OCI-LY7 (cell line): ENCODE data around the gene PDE9A. TPM values are rescaled to one million over a fixed set of nuclear protein-coding genes. Genes with fewer than 3 reads are reported as not detected.

Experiments
- BruUV-seq: library from RNA; stranded (reverse); fragments of 400-500 nt; replicated peaks from 2 replicates; lab custom pipeline; 2021; lab: Mats Ljungman, UMichigan
- CTCF ChIA-PET: fragments of 300-600 bp; sonication (Branson Sonifier 250); formaldehyde crosslinking; loops from one replicate; lab custom pipeline; 2022; ENCODE audit warnings: antibody characterized with exemption; ENCODE audit not compliant: unreplicated experiment; lab: Charles Lee
- POLR2A ChIA-PET: fragments of 300-600 bp; sonication (Branson Sonifier 250); formaldehyde crosslinking; loops from one replicate; lab custom pipeline; 2022; ENCODE audit warnings: antibody characterized with exemption; lab: Charles Lee
- DNase-seq: peaks from one replicate; pipeline ENCODE4 v3.0.0-alpha.2; 2015; ENCODE audit warnings: low spot score
- H2AFZ ChIP-seq: fragments of 200-600 bp; sonication (generic), shearing (Covaris generic); 2 replicates; pipeline ENCODE4 v1.6.1; 2014; ENCODE audit warnings: mild to moderate bottlenecking, antibody characterized with exemption, low read length, moderate library complexity
- H3K27ac ChIP-seq: fragments of 200-600 bp; sonication (generic); 2 replicates; pipeline ENCODE4 v1.5.1; 2014; ENCODE audit warnings: mixed run types, low read depth, mild to moderate bottlenecking, moderate library complexity, low read length, inconsistent platforms; ENCODE audit not compliant: poor library complexity, severe bottlenecking
- H3K36me3 ChIP-seq: fragments of 200-600 bp; sonication (generic); 2 replicates; pipeline ENCODE4 v1.6.1; 2014; ENCODE audit warnings: mild to moderate bottlenecking, antibody characterized with exemption, low read length, moderate library complexity, mixed read lengths; ENCODE audit not compliant: insufficient read depth
- H3K4me1 ChIP-seq: fragments of 200-600 bp; sonication (generic); 2 replicates; pipeline ENCODE4 v1.5.1; 2014; ENCODE audit warnings: mild to moderate bottlenecking, low read length; ENCODE audit not compliant: insufficient read depth, poor library complexity, severe bottlenecking
- H3K4me2 ChIP-seq: fragments of 200-600 bp; sonication (generic); 2 replicates; pipeline ENCODE4 v1.6.1; 2014; ENCODE audit warnings: mild to moderate bottlenecking, low read length
- H3K4me3 ChIP-seq: fragments of 200-600 bp; sonication (generic); 2 replicates; pipeline ENCODE4 v1.5.1; 2014; ENCODE audit warnings: mild to moderate bottlenecking, low read depth, low read length; ENCODE audit not compliant: poor library complexity, severe bottlenecking
- H3K79me2 ChIP-seq: fragments of 200-600 bp; sonication (generic); 2 replicates; pipeline ENCODE4 v1.6.1; 2016; ENCODE audit warnings: low read depth, mild to moderate bottlenecking, low read length, moderate library complexity, mixed read lengths; ENCODE audit not compliant: insufficient read depth
- H3K9me2 ChIP-seq: fragments of 200-600 bp; sonication (generic); 2 replicates; pipeline ENCODE4 v1.6.1; 2016; ENCODE audit warnings: mild to moderate bottlenecking, low read length, mixed read lengths; ENCODE audit not compliant: insufficient read depth
- H3K9me3 ChIP-seq: fragments of 200-600 bp; sonication (generic); 2 replicates; pipeline ENCODE4 v1.6.1; 2014; ENCODE audit warnings: mild to moderate bottlenecking, mixed run types, low read length, mixed read lengths
- H4K20me1 ChIP-seq: fragments of 200-600 bp; sonication (generic); 2 replicates; pipeline ENCODE4 v1.6.1; 2014; ENCODE audit warnings: mild to moderate bottlenecking, antibody characterized with exemption, low read length, moderate library complexity, mixed read lengths; ENCODE audit not compliant: insufficient read depth
- EZH2phosphoT487 ChIP-seq: fragments of 200-600 bp; sonication (generic); IDR thresholded peaks from 2 replicates; pipeline ENCODE4 v1.6.1; 2018; ENCODE audit warnings: low read depth, borderline replicate concordance, mild to moderate bottlenecking, mixed run types, antibody characterized with exemption, low read length, moderate library complexity, mixed read lengths
- intact Hi-C: fragments of 100-400 bp; cut with micrococcal nuclease; formaldehyde crosslinking; loops from one replicate; pipeline ENCODE4 v1.10.0; 2022; ENCODE audit not compliant: unreplicated experiment
- total RNA-seq, 2 experiments: library from RNA; depleted of rRNA in 1 of 2; stranded (reverse); fragments of >200 nt in 1 of 2; shearing (Covaris generic) in 1 of 2; gene quantifications; 2 replicates each; pipeline ENCODE4 v1.2.3, GENCODE V29; 2014 to 2022
- TF ChIP-seq, protein P1 (sequence below): fragments of 200-600 bp; sonication (generic); conservative IDR thresholded peaks from 2 replicates; pipeline ENCODE4 v1.5.1; 2014; ENCODE audit warnings: mild to moderate bottlenecking, antibody characterized with exemption, low read length, moderate library complexity, mixed read lengths

The PDE9A gene
- total RNA-seq, 2 experiments from 2014 or later = 11.4 to 22.4 TPM

DNA sequence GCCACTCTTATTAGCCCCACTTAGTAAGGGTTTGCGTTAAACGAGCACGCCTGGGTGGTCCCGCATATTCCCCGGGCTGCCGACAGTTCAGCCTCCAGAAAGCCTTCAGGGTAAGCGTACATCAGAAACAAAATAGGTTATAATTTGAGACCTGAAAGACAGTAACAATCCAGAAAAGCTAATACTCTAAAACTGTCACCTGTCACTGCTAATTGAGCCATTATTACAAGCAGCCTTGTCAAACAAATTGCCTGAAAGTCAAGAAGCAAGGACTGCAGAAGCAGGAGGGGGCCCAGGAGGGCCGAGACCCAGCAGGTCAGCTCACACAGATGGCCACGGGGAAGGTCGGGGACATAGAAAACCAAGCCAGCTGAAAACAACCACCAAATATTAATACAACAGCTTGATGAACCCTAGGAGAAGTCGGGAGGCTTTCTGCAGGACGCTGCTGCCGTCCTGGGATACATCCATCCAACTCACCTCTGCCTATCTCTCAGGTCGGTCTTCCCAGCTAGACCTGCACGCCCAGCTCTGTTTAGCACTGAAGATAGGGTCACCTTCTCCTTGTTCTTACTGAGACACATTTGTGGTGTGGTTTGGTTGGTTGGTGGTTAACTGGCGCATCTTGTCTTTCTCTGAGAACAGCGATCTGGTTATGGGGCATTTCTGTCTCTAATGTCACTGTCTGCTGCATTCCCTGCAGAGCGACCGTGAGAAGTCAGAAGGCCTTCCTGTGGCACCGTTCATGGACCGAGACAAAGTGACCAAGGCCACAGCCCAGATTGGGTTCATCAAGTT lies 115.1 kb downstream of the PDE9A start:
- Histone ChIP-seq H3K79me2 (no peaks in the 10 kb centered on the region), H2AFZ (no peak overlapping the region), H3K4me3 (no peak overlapping the region), H3K4me1 (no peaks in the 10 kb centered on the region), H3K9me3 (no peaks in the 10 kb centered on the region), H3K36me3 (0 out of 2 replicates have a peak, but pooled peaks cover 10% of the 10 kb centered on the region), H3K27ac (no peak overlapping the region), H3K9me2 (no peaks in the 10 kb centered on the region), H3K4me2 (no peak overlapping the region), H4K20me1 (no peaks in the 10 kb centered on the region)
- intact Hi-C loops = no loop called here
- ChIA-PET POLR2A (no interaction called here), CTCF (no interaction called here)
- BruUV-seq = no TSS peak
- no peak for DNase-seq
- TF ChIP-seq, protein P1, sequence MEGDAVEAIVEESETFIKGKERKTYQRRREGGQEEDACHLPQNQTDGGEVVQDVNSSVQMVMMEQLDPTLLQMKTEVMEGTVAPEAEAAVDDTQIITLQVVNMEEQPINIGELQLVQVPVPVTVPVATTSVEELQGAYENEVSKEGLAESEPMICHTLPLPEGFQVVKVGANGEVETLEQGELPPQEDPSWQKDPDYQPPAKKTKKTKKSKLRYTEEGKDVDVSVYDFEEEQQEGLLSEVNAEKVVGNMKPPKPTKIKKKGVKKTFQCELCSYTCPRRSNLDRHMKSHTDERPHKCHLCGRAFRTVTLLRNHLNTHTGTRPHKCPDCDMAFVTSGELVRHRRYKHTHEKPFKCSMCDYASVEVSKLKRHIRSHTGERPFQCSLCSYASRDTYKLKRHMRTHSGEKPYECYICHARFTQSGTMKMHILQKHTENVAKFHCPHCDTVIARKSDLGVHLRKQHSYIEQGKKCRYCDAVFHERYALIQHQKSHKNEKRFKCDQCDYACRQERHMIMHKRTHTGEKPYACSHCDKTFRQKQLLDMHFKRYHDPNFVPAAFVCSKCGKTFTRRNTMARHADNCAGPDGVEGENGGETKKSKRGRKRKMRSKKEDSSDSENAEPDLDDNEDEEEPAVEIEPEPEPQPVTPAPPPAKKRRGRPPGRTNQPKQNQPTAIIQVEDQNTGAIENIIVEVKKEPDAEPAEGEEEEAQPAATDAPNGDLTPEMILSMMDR = no peak
- TF ChIP-seq EZH2phosphoT487 = no peak

DNA sequence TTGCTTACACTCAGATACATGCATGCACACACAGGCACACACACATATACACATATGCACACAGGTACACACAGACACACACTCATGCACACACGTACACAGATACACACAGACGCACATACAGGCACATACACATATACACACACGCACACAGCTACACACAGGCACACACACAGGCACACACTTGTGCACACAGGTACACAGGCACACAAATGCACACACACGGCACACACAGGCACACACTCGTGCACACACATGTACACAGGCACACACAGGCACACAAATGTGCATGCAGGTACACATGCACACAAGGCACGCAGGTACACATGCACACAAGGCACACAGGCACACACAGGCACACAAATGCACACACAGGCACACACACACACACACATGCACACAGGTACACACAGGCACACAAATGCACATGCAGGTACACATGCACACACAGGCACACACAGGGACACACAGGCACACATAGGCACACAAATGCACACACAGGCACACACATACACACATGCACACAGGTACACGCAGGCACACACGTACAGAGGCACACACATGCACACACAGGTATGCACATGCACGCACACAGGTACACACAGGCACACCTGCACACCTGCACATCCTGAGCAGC lies 115.9 kb downstream of the PDE9A start:
- ChIA-PET POLR2A (no interaction called here), CTCF (no interaction called here)
- no peaks in the 10 kb centered on the region for H3K9me2 ChIP-seq
- H3K4me1 ChIP-seq = no peaks in the 10 kb centered on the region
- no peak for DNase-seq
- intact Hi-C loops = no loop called here
- H4K20me1 ChIP-seq = no peaks in the 10 kb centered on the region
- no peak for TF ChIP-seq EZH2phosphoT487
- TF ChIP-seq, protein P1 = no peak
- no peaks in the 10 kb centered on the region for H3K79me2 ChIP-seq
- H3K4me2 ChIP-seq = no peak overlapping the region
- H3K27ac ChIP-seq = no peak overlapping the region
- 0 out of 2 replicates have a peak, but pooled peaks cover 10% of the 10 kb centered on the region for H3K36me3 ChIP-seq
- no peaks in the 10 kb centered on the region for H3K9me3 ChIP-seq
- no peak overlapping the region for H3K4me3 ChIP-seq
- BruUV-seq = no TSS peak
- no peak overlapping the region for H2AFZ ChIP-seq
